ENCODE measurements around the gene GNPTAB.

GRCh38 chr12:101876861-101877805 is 46.4 kb upstream of the GNPTAB start, which contains the start of gene DRAM1:
- TF ChIP-seq CTCF (IDR thresholded peaks at IDR 0.05 in 4 of 5, conservative IDR thresholded peaks at IDR 0.05 in 1 of 5) (peak in 2 of 5 experiments; percentile 12 to 25), POLR2A (IDR thresholded peaks at IDR 0.05) (peak; percentile 83 to 86)

Measured in gastrocnemius medialis (tissue), 4 donors.